Stomach (tissue), 4 donors: Measurements from ENCODE around the gene ATP8B2.

Experiments used
- EP300 ChIP-seq: sonication (generic); formaldehyde crosslinking; IDR thresholded peaks from one replicate; pipeline ENCODE4 v1.6.1; 2017; ENCODE audit warnings: antibody characterized with exemption
- POLR2A ChIP-seq, 4 donors: fragments of 450-650 bp; IDR thresholded peaks; one replicate each; pipeline ENCODE4 v1.6.1; 2016; ENCODE audit warnings: antibody characterized with exemption in 4 of 4, control low read depth in 2 of 4, mild to moderate bottlenecking in 1 of 4, moderate library complexity in 1 of 4
- TF ChIP-seq, protein P1 (sequence below), 7 experiments: fragments of 450-650 bp in 4 of 7; fragments of 200-600 bp in 3 of 7; sonication (generic) in 3 of 7; IDR thresholded peaks; one replicate each; pipeline ENCODE4 v1.5.1; 2016 to 2019; ENCODE audit warnings: antibody characterized with exemption in 7 of 7, control low read depth in 2 of 7, mild to moderate bottlenecking in 1 of 7

DNA sequence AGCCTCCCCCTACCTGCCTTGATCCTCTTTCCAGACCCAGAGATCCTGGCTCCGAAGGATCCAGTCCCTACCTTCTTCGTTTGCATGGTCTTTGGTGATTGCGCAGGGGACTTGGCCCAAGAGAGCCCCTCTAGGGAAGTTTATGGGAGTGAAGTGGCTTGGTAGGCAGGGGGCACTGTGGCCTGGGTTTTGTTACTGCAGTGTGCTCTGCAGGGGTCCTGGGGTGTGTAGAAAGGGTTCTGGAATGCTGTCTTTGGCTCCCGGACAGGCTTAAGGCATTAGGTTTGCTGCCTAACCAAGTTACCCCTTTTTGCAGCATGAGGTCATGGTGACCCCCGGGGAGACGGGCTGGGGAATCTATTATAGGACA, 3.8 kb downstream of the ATP8B2 start:
- TF ChIP-seq EP300 (no peak), POLR2A (IDR thresholded peaks at IDR 0.05) (no peak)
- TF ChIP-seq, protein P1, sequence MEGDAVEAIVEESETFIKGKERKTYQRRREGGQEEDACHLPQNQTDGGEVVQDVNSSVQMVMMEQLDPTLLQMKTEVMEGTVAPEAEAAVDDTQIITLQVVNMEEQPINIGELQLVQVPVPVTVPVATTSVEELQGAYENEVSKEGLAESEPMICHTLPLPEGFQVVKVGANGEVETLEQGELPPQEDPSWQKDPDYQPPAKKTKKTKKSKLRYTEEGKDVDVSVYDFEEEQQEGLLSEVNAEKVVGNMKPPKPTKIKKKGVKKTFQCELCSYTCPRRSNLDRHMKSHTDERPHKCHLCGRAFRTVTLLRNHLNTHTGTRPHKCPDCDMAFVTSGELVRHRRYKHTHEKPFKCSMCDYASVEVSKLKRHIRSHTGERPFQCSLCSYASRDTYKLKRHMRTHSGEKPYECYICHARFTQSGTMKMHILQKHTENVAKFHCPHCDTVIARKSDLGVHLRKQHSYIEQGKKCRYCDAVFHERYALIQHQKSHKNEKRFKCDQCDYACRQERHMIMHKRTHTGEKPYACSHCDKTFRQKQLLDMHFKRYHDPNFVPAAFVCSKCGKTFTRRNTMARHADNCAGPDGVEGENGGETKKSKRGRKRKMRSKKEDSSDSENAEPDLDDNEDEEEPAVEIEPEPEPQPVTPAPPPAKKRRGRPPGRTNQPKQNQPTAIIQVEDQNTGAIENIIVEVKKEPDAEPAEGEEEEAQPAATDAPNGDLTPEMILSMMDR (IDR thresholded peaks at IDR 0.05), result peak in 1 of 7 experiments; percentile 13
